ENCODE results near the gene MMP23B.
"Not testable (repeated sequence)": the region's sequence is repeated elsewhere in the genome, so short reads cannot be mapped to it uniquely, and the experiment has no call there.

DNA sequence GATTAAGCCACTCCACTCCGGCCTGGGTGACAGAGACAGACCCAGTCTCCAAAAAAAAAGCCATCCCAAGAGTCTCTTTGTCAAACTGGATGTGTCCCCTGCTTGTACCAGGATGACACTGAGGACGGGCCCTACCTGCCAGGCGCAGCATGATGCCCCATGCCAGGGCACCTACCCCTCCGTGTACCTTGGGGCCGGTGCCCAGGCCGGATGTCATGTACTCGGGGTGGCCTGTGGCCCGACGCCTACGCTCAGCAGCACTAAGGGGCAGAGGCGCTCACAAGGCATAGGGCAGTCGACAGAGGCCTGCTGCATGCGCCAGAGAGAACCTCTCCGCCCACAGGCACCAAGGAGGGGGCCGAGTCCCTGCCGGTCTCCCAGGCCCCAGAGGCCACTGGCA, 7.4 kb downstream of the MMP23B start:
- not testable (repeated sequence) for TF ChIP-seq EZH2 (IDR thresholded peaks at IDR 0.05; ENCODE audit: low read depth, unreplicated experiment); POLR2AphosphoS5 (IDR thresholded peaks at IDR 0.05; ENCODE audit: low read depth); ZNF462 (CRISPR knock-in tag; IDR thresholded peaks at IDR 0.05); NANOG (IDR thresholded peaks at IDR 0.05; ENCODE audit: borderline replicate concordance); EZH2phosphoT487 (IDR thresholded peaks at IDR 0.05; ENCODE audit: unreplicated experiment); JUNB (IDR thresholded peaks at IDR 0.05; ENCODE audit: unreplicated experiment)
- TF ChIP-seq, protein P1, sequence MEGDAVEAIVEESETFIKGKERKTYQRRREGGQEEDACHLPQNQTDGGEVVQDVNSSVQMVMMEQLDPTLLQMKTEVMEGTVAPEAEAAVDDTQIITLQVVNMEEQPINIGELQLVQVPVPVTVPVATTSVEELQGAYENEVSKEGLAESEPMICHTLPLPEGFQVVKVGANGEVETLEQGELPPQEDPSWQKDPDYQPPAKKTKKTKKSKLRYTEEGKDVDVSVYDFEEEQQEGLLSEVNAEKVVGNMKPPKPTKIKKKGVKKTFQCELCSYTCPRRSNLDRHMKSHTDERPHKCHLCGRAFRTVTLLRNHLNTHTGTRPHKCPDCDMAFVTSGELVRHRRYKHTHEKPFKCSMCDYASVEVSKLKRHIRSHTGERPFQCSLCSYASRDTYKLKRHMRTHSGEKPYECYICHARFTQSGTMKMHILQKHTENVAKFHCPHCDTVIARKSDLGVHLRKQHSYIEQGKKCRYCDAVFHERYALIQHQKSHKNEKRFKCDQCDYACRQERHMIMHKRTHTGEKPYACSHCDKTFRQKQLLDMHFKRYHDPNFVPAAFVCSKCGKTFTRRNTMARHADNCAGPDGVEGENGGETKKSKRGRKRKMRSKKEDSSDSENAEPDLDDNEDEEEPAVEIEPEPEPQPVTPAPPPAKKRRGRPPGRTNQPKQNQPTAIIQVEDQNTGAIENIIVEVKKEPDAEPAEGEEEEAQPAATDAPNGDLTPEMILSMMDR (conservative IDR thresholded peaks at IDR 0.05; ENCODE audit: low read depth in 2 of 2), result not testable (repeated sequence)
- TF ChIP-seq, protein P2, sequence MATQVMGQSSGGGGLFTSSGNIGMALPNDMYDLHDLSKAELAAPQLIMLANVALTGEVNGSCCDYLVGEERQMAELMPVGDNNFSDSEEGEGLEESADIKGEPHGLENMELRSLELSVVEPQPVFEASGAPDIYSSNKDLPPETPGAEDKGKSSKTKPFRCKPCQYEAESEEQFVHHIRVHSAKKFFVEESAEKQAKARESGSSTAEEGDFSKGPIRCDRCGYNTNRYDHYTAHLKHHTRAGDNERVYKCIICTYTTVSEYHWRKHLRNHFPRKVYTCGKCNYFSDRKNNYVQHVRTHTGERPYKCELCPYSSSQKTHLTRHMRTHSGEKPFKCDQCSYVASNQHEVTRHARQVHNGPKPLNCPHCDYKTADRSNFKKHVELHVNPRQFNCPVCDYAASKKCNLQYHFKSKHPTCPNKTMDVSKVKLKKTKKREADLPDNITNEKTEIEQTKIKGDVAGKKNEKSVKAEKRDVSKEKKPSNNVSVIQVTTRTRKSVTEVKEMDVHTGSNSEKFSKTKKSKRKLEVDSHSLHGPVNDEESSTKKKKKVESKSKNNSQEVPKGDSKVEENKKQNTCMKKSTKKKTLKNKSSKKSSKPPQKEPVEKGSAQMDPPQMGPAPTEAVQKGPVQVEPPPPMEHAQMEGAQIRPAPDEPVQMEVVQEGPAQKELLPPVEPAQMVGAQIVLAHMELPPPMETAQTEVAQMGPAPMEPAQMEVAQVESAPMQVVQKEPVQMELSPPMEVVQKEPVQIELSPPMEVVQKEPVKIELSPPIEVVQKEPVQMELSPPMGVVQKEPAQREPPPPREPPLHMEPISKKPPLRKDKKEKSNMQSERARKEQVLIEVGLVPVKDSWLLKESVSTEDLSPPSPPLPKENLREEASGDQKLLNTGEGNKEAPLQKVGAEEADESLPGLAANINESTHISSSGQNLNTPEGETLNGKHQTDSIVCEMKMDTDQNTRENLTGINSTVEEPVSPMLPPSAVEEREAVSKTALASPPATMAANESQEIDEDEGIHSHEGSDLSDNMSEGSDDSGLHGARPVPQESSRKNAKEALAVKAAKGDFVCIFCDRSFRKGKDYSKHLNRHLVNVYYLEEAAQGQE (IDR thresholded peaks at IDR 0.05; ENCODE audit: unreplicated experiment), result not testable (repeated sequence)

All from GM23338 (cell line).